SU-DHL-6 (cell line): ENCODE data around the gene TMEM134.

Experiments
- H2AFZ ChIP-seq: fragments of 200-600 bp; sonication (generic); 2 replicates; pipeline ENCODE4 v1.6.1; 2014; ENCODE audit warnings: low read depth, mild to moderate bottlenecking, moderate library complexity, mixed read lengths, antibody characterized with exemption, low read length; ENCODE audit not compliant: severe bottlenecking
- H3F3A ChIP-seq: fragments of 200-600 bp; shearing (Covaris generic); 2 replicates; pipeline ENCODE4 v1.6.0; 2016; ENCODE audit warnings: antibody characterized with exemption, mild to moderate bottlenecking; ENCODE audit not compliant: insufficient read depth
- H3K27ac ChIP-seq: fragments of 200-600 bp; sonication (generic); 2 replicates; pipeline ENCODE4 v1.5.1; 2016; ENCODE audit warnings: low read depth, mild to moderate bottlenecking, low read length, moderate library complexity, mixed read lengths
- H3K27me3 ChIP-seq: fragments of 200-600 bp; sonication (generic), shearing (Covaris generic); 2 replicates; pipeline ENCODE4 v1.6.0; 2014; ENCODE audit warnings: mild to moderate bottlenecking, low read length
- H3K36me3 ChIP-seq: fragments of 200-600 bp; sonication (generic); 2 replicates; pipeline ENCODE4 v1.6.1; 2014; ENCODE audit warnings: mild to moderate bottlenecking, low read length, mixed read lengths
- H3K4me2 ChIP-seq: fragments of 300-600, 200-600 bp; shearing (Covaris generic), sonication (generic); 2 replicates; pipeline ENCODE4 v1.6.0; 2014; ENCODE audit warnings: low read length, low read depth, mild to moderate bottlenecking; ENCODE audit not compliant: poor library complexity, severe bottlenecking
- H3K4me3 ChIP-seq: fragments of 200-600 bp; sonication (generic); 2 replicates; pipeline ENCODE4 v1.5.1; 2014; ENCODE audit warnings: antibody characterized with exemption, low read length, mild to moderate bottlenecking, mixed read lengths; ENCODE audit not compliant: insufficient read depth, poor library complexity, severe bottlenecking
- H3K79me2 ChIP-seq: fragments of 200-600 bp; sonication (generic); 2 replicates; pipeline ENCODE4 v1.6.1; 2014; ENCODE audit warnings: mild to moderate bottlenecking, low read length, moderate library complexity; ENCODE audit not compliant: insufficient read depth
- H3K9ac ChIP-seq: fragments of 200-600 bp; sonication (generic); 2 replicates; pipeline ENCODE4 v1.7.0; 2014; ENCODE audit warnings: mild to moderate bottlenecking, low read length
- H3K9me2 ChIP-seq: fragments of 200-600 bp; sonication (generic); replicated peaks from 2 replicates; pipeline ENCODE4 v1.6.1; 2014; ENCODE audit warnings: low read length; ENCODE audit not compliant: insufficient read depth
- H3K9me3 ChIP-seq: fragments of 200-600 bp; sonication (generic); 2 replicates; pipeline ENCODE4 v1.6.1; 2014; ENCODE audit warnings: low read length, mixed read lengths; ENCODE audit not compliant: insufficient read depth
- H4K20me1 ChIP-seq: fragments of 200-600 bp; sonication (generic); 2 replicates; pipeline ENCODE4 v1.6.1; 2014; ENCODE audit warnings: low read depth, mild to moderate bottlenecking, antibody characterized with exemption, low read length, moderate library complexity, mixed read lengths
- EZH2phosphoT487 ChIP-seq: fragments of 200-600 bp; sonication (generic), shearing (Covaris generic); conservative IDR thresholded peaks from 2 replicates; pipeline ENCODE4 v1.6.1; 2018; ENCODE audit warnings: mild to moderate bottlenecking, antibody characterized with exemption, low read length, moderate library complexity, mixed read lengths
- TF ChIP-seq, protein P1 (sequence below): fragments of 200-600 bp; sonication (generic); IDR thresholded peaks from one replicate; pipeline ENCODE4 v1.5.1; 2017; ENCODE audit warnings: antibody characterized with exemption, mild to moderate bottlenecking, low read length, moderate library complexity; ENCODE audit not compliant: insufficient read depth, poor library complexity, severe bottlenecking

TMEM134 gene

DNA sequence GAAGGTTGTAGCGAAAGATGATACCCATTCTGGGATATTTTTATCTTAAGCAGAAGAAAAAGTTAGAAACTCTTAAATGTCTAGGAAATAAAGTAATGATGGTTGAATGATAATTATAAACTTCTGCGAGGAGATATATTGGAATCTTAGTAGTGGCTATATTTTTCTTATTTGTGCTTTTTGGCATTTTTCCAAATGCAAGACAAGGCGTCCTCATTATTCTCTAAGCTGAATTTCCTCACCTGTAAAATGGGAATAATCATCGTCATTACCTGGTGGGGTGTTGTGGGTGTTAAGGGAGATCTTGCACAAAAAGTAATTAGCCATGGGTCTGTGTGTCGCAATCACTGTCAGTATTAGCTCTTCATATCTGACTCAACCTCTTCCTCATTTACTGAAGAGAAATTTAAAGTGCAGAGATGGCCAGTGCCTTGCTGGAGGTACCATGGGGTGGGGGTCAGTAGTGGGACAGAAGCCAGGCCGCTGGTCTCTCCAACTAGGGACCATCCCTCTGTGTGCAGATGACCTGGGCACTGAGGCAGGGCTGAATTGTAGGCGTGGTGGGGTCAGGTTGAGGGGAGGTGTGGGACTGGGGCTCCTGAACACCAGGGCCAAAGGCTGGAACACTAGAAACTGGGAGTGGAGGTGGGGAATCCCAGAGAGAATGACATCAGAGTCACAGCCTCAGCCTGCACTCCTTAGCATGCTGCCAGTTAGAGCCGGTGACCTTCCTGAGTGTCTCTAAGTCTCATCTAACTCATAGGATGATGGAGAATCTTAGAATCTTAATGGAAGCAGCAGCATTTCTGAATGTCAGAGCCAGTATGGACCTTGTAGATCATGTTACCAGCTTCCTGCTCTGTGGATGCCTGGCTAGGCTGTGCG is 32.0 kb upstream of the TMEM134 start:
- Histone ChIP-seq H2AFZ (no peak overlapping the region), H3K79me2 (peaks cover 16% of the 10 kb centered on the region), H3K9ac (no peak overlapping the region), H4K20me1 (no peaks in the 10 kb centered on the region; the same call in 1 of the 2 replicates), H3K4me2 (no peak overlapping the region), H3K27me3 (no peaks in the 10 kb centered on the region), H3K4me3 (no peak overlapping the region), H3K9me3 (no peaks in the 10 kb centered on the region), H3F3A (peaks cover 7% of the 10 kb centered on the region), H3K27ac (no peak overlapping the region), H3K36me3 (no peaks in the 10 kb centered on the region), H3K9me2 (no peaks in the 10 kb centered on the region)
- TF ChIP-seq EZH2phosphoT487 = no peak
- TF ChIP-seq, protein P1, sequence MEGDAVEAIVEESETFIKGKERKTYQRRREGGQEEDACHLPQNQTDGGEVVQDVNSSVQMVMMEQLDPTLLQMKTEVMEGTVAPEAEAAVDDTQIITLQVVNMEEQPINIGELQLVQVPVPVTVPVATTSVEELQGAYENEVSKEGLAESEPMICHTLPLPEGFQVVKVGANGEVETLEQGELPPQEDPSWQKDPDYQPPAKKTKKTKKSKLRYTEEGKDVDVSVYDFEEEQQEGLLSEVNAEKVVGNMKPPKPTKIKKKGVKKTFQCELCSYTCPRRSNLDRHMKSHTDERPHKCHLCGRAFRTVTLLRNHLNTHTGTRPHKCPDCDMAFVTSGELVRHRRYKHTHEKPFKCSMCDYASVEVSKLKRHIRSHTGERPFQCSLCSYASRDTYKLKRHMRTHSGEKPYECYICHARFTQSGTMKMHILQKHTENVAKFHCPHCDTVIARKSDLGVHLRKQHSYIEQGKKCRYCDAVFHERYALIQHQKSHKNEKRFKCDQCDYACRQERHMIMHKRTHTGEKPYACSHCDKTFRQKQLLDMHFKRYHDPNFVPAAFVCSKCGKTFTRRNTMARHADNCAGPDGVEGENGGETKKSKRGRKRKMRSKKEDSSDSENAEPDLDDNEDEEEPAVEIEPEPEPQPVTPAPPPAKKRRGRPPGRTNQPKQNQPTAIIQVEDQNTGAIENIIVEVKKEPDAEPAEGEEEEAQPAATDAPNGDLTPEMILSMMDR = no peak

DNA sequence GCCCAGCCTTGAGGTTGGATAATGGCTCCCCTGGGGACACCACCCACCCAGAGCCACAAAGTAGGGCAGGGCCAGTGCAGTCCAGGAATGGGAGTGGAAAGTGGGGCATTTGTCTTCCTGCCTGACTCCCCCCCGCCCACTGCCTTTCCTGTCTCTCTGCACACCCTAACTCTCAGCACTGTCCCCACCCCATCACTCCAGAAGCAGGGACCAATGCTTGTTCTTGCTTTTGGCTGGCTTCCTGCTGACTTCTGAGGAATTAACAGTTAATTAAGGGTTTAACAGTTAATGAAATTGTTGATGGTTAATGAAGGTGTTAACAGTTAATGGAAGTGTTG is 31.4 kb upstream of the TMEM134 start:
- peaks cover 1% of the 10 kb centered on the region for H3F3A ChIP-seq
- no peak for TF ChIP-seq EZH2phosphoT487
- TF ChIP-seq, protein P1 = no peak
- peaks cover 16% of the 10 kb centered on the region for H3K79me2 ChIP-seq
- H3K27ac ChIP-seq = no peak overlapping the region
- H2AFZ ChIP-seq = no peak overlapping the region
- H3K27me3 ChIP-seq = no peaks in the 10 kb centered on the region
- no peak overlapping the region for H3K4me2 ChIP-seq
- H4K20me1 ChIP-seq = no peaks in the 10 kb centered on the region; the same call in 1 of the 2 replicates
- H3K9me2 ChIP-seq = no peaks in the 10 kb centered on the region
- H3K9ac ChIP-seq = no peak overlapping the region
- H3K36me3 ChIP-seq = no peaks in the 10 kb centered on the region
- no peaks in the 10 kb centered on the region for H3K9me3 ChIP-seq
- no peak overlapping the region for H3K4me3 ChIP-seq

DNA sequence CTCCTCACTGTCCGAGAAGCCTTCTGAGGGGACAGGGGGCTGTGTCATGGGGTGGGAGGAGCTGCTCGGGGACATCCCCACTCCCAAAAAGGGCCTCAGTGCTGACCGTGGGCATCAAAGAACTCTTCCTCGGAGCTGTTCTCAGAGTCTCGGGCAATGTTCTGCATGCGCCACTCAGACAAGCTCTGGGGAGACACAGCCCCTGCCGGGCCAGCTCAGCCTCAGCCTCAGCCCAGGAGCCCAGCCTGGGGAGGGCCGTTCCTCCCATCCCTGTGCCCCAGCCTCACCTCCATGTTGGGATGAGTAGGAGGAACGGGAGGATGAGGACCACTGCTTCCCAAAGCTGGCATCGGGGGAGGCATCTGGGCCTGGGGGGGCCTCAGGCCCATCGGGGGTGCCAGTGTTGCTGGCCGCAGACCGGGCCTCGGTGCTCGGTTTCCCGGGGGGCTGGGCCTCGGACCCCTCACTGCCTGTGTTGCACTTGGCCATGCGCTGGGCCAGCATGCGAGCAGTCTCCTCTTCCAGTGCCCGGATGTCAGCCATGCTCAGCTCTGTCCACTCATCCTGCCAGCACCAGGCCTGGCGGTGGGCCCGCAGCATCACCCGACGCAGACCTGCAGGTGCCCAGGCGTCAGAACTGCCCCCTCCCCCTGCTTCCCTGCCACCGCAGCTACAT is 30.9 kb upstream of the TMEM134 start:
- TF ChIP-seq, protein P1 = no peak
- TF ChIP-seq EZH2phosphoT487 = no peak
- H3K9me2 ChIP-seq = no peaks in the 10 kb centered on the region
- no peak overlapping the region for H3K4me3 ChIP-seq
- H4K20me1 ChIP-seq = no peaks in the 10 kb centered on the region; the same call in 1 of the 2 replicates
- no peak overlapping the region for H3K4me2 ChIP-seq
- peaks cover 16% of the 10 kb centered on the region for H3K79me2 ChIP-seq
- H3K27me3 ChIP-seq = no peaks in the 10 kb centered on the region
- H3F3A ChIP-seq = no peaks in the 10 kb centered on the region
- no peaks in the 10 kb centered on the region for H3K9me3 ChIP-seq
- no peak overlapping the region for H2AFZ ChIP-seq
- no peaks in the 10 kb centered on the region for H3K36me3 ChIP-seq
- H3K27ac ChIP-seq = no peak overlapping the region
- H3K9ac ChIP-seq = no peak overlapping the region
